ENCODE results near the gene LRIG3. TPM values are rescaled to one million over a fixed set of nuclear protein-coding genes. Genes with fewer than 3 reads are reported as not detected.

The LRIG3 gene
- total and polyA plus RNA-seq, 2 of the 8 experiments (the other 6 are each of a cell fraction or from before 2014, with no cell fraction given) = 6.5 to 9.1 TPM

GRCh38 chr12:58961166-58961565, 40.9 kb upstream of the LRIG3 start (continued):
- no peak for TF ChIP-seq CHD7 (IDR thresholded peaks at IDR 0.05; ENCODE audit: insufficient replicate concordance, low read length)
- no peak for TF ChIP-seq SP2 (IDR thresholded peaks at IDR 0.05; ENCODE audit: low read length)
- TF ChIP-seq, protein P1, sequence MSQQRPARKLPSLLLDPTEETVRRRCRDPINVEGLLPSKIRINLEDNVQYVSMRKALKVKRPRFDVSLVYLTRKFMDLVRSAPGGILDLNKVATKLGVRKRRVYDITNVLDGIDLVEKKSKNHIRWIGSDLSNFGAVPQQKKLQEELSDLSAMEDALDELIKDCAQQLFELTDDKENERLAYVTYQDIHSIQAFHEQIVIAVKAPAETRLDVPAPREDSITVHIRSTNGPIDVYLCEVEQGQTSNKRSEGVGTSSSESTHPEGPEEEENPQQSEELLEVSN (IDR thresholded peaks at IDR 0.05) = no peak
- no peak for TF ChIP-seq ATF3 (IDR thresholded peaks at IDR 0.05; ENCODE audit: insufficient read depth, low read depth, low read length)
- no peak for TF ChIP-seq TCF12 (IDR thresholded peaks at IDR 0.05; ENCODE audit: low read depth, low read length)
